ENCODE data around the gene RAP1GDS1. TPM values are rescaled to one million over a fixed set of nuclear protein-coding genes. Genes with fewer than 3 reads are reported as not detected.

RAP1GDS1 gene
- total and polyA plus RNA-seq, 2 of the 13 experiments (the other 11 are each of a cell fraction or from before 2014, with no cell fraction given), result 19.3 to 42.5 TPM

GRCh38 chr4:98249831-98250230 lies 11.4 kb upstream of the RAP1GDS1 start:
- Histone ChIP-seq H3K79me2 (ENCODE audit: insufficient read depth, low read length) (no peaks in the 10 kb centered on the region), H2AFZ (ENCODE audit: low read length) (no peak overlapping the region), H3K4me3 (replicated peaks in 1 of 3; ENCODE audit: insufficient read depth in 1 of 3, low read depth in 2 of 3, low read length in 3 of 3) (no peak overlapping the region), H3K36me3 (replicated peaks in 1 of 2; ENCODE audit: control insufficient read depth in 1 of 2, insufficient read depth in 2 of 2, low read length in 2 of 2) (no peaks in the 10 kb centered on the region), H3K4me2 (ENCODE audit: low read depth, low read length) (no peak overlapping the region), H3K27ac (ENCODE audit: extremely low read length, insufficient read depth, low read length) (no peak overlapping the region), H3K9ac (ENCODE audit: insufficient read depth, low read depth, low read length) (no peak overlapping the region), H3K4me1 (ENCODE audit: insufficient read depth, low read length) (peaks cover 16% of the 10 kb centered on the region), H3K27me3 (ENCODE audit: control insufficient read depth in 1 of 2, insufficient read depth in 2 of 2, low read length in 2 of 2) (no peaks in the 10 kb centered on the region; a peak in 1 of 5 replicates), H4K20me1 (ENCODE audit: insufficient read depth, low read length) (no peaks in the 10 kb centered on the region), H3K9me3 (ENCODE audit: low read length) (no peaks in the 10 kb centered on the region)
- intact Hi-C loops (cut with micrococcal nuclease; ENCODE audit: unreplicated experiment), result no loop called here
- BruUV-seq (replicated peaks), result no TSS peak
- CTCF ChIA-PET (ENCODE audit: low intra/inter-chr PET ratio, low total read pairs), result no interaction called here
- TF ChIP-seq MAFK (conservative IDR thresholded peaks at IDR 0.05 in 1 of 2, IDR thresholded peaks at IDR 0.05 in 1 of 2; ENCODE audit: low read length in 2 of 2) (peak; percentile 29 to 37; a peak in 3 of 4 replicates), ZNF441 (CRISPR knock-in tag; IDR thresholded peaks at IDR 0.05; ENCODE audit: borderline replicate concordance) (no peak)
- DNase-seq (ENCODE audit: low spot score), result no peak
- in situ Hi-C loops (cut with HindIII; ENCODE audit: extremely low pct_ligation_motif_present, low pct_unique_long_range_greater_than_20kb), result no loop called here
- no peak for ATAC-seq
- no peak for FAIRE-seq
- WGBS (ENCODE audit: low lambda C conversion rate), result 14% methylated on average over 1 of the region's 1 CpG
- POLR2A ChIA-PET, result no interaction called here

- BruUV-seq (replicated peaks), result no TSS peak
- no peak overlapping the region for H3K4me2 ChIP-seq (ENCODE audit: low read depth, low read length)
- no peaks in the 10 kb centered on the region for H4K20me1 ChIP-seq (ENCODE audit: insufficient read depth, low read length)
- H3K9me3 ChIP-seq (ENCODE audit: low read length), result no peaks in the 10 kb centered on the region
- H3K4me1 ChIP-seq (ENCODE audit: insufficient read depth, low read length), result peaks cover 16% of the 10 kb centered on the region
- no peaks in the 10 kb centered on the region for H3K79me2 ChIP-seq (ENCODE audit: insufficient read depth, low read length)
- no peaks in the 10 kb centered on the region for H3K27me3 ChIP-seq (ENCODE audit: control insufficient read depth in 1 of 2, insufficient read depth in 2 of 2, low read length in 2 of 2)
- H3K27ac ChIP-seq (ENCODE audit: extremely low read length, insufficient read depth, low read length), result no peak overlapping the region
- no peak overlapping the region for H2AFZ ChIP-seq (ENCODE audit: low read length)
- ChIA-PET POLR2A (no interaction called here), CTCF (ENCODE audit: low intra/inter-chr PET ratio, low total read pairs) (no interaction called here)
- peak; percentile 16 for DNase-seq (ENCODE audit: low spot score)
- intact Hi-C loops (cut with micrococcal nuclease; ENCODE audit: unreplicated experiment), result no loop called here
- no peak for FAIRE-seq
- no peaks in the 10 kb centered on the region for H3K36me3 ChIP-seq (replicated peaks in 1 of 2; ENCODE audit: control insufficient read depth in 1 of 2, insufficient read depth in 2 of 2, low read length in 2 of 2)
- in situ Hi-C loops (cut with HindIII; ENCODE audit: extremely low pct_ligation_motif_present, low pct_unique_long_range_greater_than_20kb), result no loop called here
- no peak overlapping the region for H3K4me3 ChIP-seq (replicated peaks in 1 of 3; ENCODE audit: insufficient read depth in 1 of 3, low read depth in 2 of 3, low read length in 3 of 3)
- WGBS (ENCODE audit: low lambda C conversion rate), result 3% methylated on average over 1 of the region's 1 CpG
- ATAC-seq, result peak; percentile 57
- H3K9ac ChIP-seq (ENCODE audit: insufficient read depth, low read depth, low read length), result no peak overlapping the region
- TF ChIP-seq CENPBD1 (CRISPR knock-in tag; IDR thresholded peaks at IDR 0.05; ENCODE audit: borderline replicate concordance, low read depth), result no peak
- TF ChIP-seq RBAK (CRISPR knock-in tag; IDR thresholded peaks at IDR 0.05), result no peak
- TF ChIP-seq JDP2 (CRISPR knock-in tag; IDR thresholded peaks at IDR 0.05; ENCODE audit: borderline replicate concordance), result no peak
- no peak for TF ChIP-seq HNRNPK (IDR thresholded peaks at IDR 0.05; ENCODE audit: low read depth, low read length, poor library complexity, severe bottlenecking)
- TF ChIP-seq MAF1 (CRISPR knock-in tag; IDR thresholded peaks at IDR 0.05; ENCODE audit: borderline replicate concordance), result no peak
- TF ChIP-seq, protein P1, sequence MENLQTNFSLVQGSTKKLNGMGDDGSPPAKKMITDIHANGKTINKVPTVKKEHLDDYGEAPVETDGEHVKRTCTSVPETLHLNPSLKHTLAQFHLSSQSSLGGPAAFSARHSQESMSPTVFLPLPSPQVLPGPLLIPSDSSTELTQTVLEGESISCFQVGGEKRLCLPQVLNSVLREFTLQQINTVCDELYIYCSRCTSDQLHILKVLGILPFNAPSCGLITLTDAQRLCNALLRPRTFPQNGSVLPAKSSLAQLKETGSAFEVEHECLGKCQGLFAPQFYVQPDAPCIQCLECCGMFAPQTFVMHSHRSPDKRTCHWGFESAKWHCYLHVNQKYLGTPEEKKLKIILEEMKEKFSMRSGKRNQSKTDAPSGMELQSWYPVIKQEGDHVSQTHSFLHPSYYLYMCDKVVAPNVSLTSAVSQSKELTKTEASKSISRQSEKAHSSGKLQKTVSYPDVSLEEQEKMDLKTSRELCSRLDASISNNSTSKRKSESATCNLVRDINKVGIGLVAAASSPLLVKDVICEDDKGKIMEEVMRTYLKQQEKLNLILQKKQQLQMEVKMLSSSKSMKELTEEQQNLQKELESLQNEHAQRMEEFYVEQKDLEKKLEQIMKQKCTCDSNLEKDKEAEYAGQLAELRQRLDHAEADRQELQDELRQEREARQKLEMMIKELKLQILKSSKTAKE (CRISPR knock-in tag; IDR thresholded peaks at IDR 0.05; ENCODE audit: borderline replicate concordance), result no peak
- TF ChIP-seq ZNF484 (CRISPR knock-in tag; IDR thresholded peaks at IDR 0.05; ENCODE audit: borderline replicate concordance, low read depth), result no peak
- no peak for TF ChIP-seq MLLT10 (CRISPR knock-in tag; IDR thresholded peaks at IDR 0.05)
- peak in 1 of 2 experiments; percentile 38; a peak in 1 of 4 replicates for TF ChIP-seq EP300 (IDR thresholded peaks at IDR 0.05; ENCODE audit: low read depth in 2 of 2, low read length in 2 of 2)
- TF ChIP-seq EP300 (CRISPR knock-in tag; IDR thresholded peaks at IDR 0.05; ENCODE audit: borderline replicate concordance), result no peak
- no peak for TF ChIP-seq ZNF235 (CRISPR knock-in tag; IDR thresholded peaks at IDR 0.05; ENCODE audit: borderline replicate concordance)
- TF ChIP-seq ZMYM4 (CRISPR knock-in tag; IDR thresholded peaks at IDR 0.05), result peak; percentile 43; the same call in 1 of the 2 replicates
- TF ChIP-seq SOX6 (IDR thresholded peaks at IDR 0.05), result no peak
- TF ChIP-seq SOX6 (CRISPR knock-in tag; IDR thresholded peaks at IDR 0.05), result 0 out of 2 replicates have a peak, but pooled peaks have one; percentile 12
- no peak for TF ChIP-seq ZSCAN20 (CRISPR knock-in tag; IDR thresholded peaks at IDR 0.05; ENCODE audit: borderline replicate concordance)
- peak; percentile 82 for TF ChIP-seq ZNF652 (CRISPR knock-in tag; IDR thresholded peaks at IDR 0.05; ENCODE audit: borderline replicate concordance, low read depth)
Measured at GRCh38 chr4:98253499-98253898, 7.7 kb upstream of the RAP1GDS1 start.

Data from HepG2 (cell line).